ENCODE data around the gene GM2A. TPM values are rescaled to one million over a fixed set of nuclear protein-coding genes. Genes with fewer than 3 reads are reported as not detected.

The GM2A gene
- total RNA-seq, 1 experiment from 2014 or later, result 27.6 TPM

- POLR2A ChIA-PET, result interaction anchor here (0.6 to 1.6 kb wide), 7 partner anchors 12 to 192 kb away, joined by 3 to 17 read pairs (median 4); partner anchors contain the start of gene GM2A
- intact Hi-C loops (cut with micrococcal nuclease; ENCODE audit: unreplicated experiment), result no loop called here
- Mint-ChIP-seq H3K36me3 (ENCODE audit: insufficient read depth, unreplicated experiment) (no peaks in the 10 kb centered on the region), H3K4me1 (ENCODE audit: low read depth, unreplicated experiment) (no peaks in the 10 kb centered on the region), H3K9me3 (ENCODE audit: unreplicated experiment) (no peaks in the 10 kb centered on the region), H3K27me3 (ENCODE audit: insufficient read depth, unreplicated experiment) (no peaks in the 10 kb centered on the region), H3K27ac (ENCODE audit: unreplicated experiment) (peak within 1 kb of the TSS; percentile 52), H3K4me3 (ENCODE audit: unreplicated experiment) (peak within 1 kb of the TSS; percentile 84)
- Histone ChIP-seq H3K4me1 (peaks cover 10% of the 10 kb centered on the region), H3K36me3 (ENCODE audit: control insufficient read depth, insufficient read depth, low read length) (no peaks in the 10 kb centered on the region), H3K4me3 (ENCODE audit: low read depth, low read length) (peak within 1 kb of the TSS; percentile 62), H3K27me3 (replicated peaks; ENCODE audit: control insufficient read depth, insufficient read depth, low read length) (no peaks in the 10 kb centered on the region), H3K9me3 (no peaks in the 10 kb centered on the region)
- CTCF ChIA-PET, result interaction anchor here (0.6 to 1.8 kb wide), 7 partner anchors 9 to 124 kb away, joined by 3 to 9 read pairs (median 5); no protein-coding TSS in a partner anchor
- peak; percentile 83 to 85 for DNase-seq
- TF ChIP-seq CTCF (IDR thresholded peaks at IDR 0.05; ENCODE audit: insufficient read depth in 1 of 2, low read depth in 1 of 2, low read length in 1 of 2, severe bottlenecking in 1 of 2, unreplicated experiment in 1 of 2), result peak in 1 of 2 experiments; percentile 60
- TSS peak; percentile 25 for BruUV-seq (replicated peaks)
Observed at GRCh38 chr5:151223447-151224264, 29.3 kb upstream of the GM2A start, which contains the start of gene CCDC69. Gene CCDC69 (minus strand): TSS chr5:151224092. CDS start chr5:151223970, 122 bp downstream.

GRCh38 chr5:151224372-151224771 is 28.6 kb upstream of the GM2A start:
- H3K9me3 Mint-ChIP-seq (ENCODE audit: unreplicated experiment), result no peaks in the 10 kb centered on the region
- no peak for TF ChIP-seq CTCF (IDR thresholded peaks at IDR 0.05; ENCODE audit: insufficient read depth in 1 of 2, low read depth in 1 of 2, low read length in 1 of 2, severe bottlenecking in 1 of 2, unreplicated experiment in 1 of 2)
- ChIA-PET CTCF (interaction anchor here (0.6 to 1.8 kb wide), 7 partner anchors 10 to 125 kb away, joined by 3 to 9 read pairs (median 5); no protein-coding TSS in a partner anchor), POLR2A (interaction anchor here (0.6 to 1.6 kb wide), 6 partner anchors 12 to 191 kb away, joined by 3 to 17 read pairs (median 4); partner anchors contain the start of gene GM2A)
- H3K36me3 Mint-ChIP-seq (ENCODE audit: insufficient read depth, unreplicated experiment), result no peaks in the 10 kb centered on the region
- Histone ChIP-seq H3K36me3 (ENCODE audit: control insufficient read depth, insufficient read depth, low read length) (no peaks in the 10 kb centered on the region), H3K4me1 (peaks cover 10% of the 10 kb centered on the region), H3K9me3 (no peaks in the 10 kb centered on the region), H3K27me3 (replicated peaks; ENCODE audit: control insufficient read depth, insufficient read depth, low read length) (no peaks in the 10 kb centered on the region), H3K4me3 (ENCODE audit: low read depth, low read length) (peak overlapping the region; percentile 62)
- no peaks in the 10 kb centered on the region for H3K4me1 Mint-ChIP-seq (ENCODE audit: low read depth, unreplicated experiment)
- intact Hi-C loops (cut with micrococcal nuclease; ENCODE audit: unreplicated experiment), result no loop called here
- peak overlapping the region; percentile 84 for H3K4me3 Mint-ChIP-seq (ENCODE audit: unreplicated experiment)
- H3K27me3 Mint-ChIP-seq (ENCODE audit: insufficient read depth, unreplicated experiment), result no peaks in the 10 kb centered on the region
- H3K27ac Mint-ChIP-seq (ENCODE audit: unreplicated experiment), result no peak overlapping the region
- no peak for DNase-seq
- no TSS peak for BruUV-seq (replicated peaks)

GRCh38 chr5:151225071-151225470 is 27.9 kb upstream of the GM2A start:
- DNase-seq, result no peak
- Histone ChIP-seq H3K27me3 (replicated peaks; ENCODE audit: control insufficient read depth, insufficient read depth, low read length) (no peaks in the 10 kb centered on the region), H3K36me3 (ENCODE audit: control insufficient read depth, insufficient read depth, low read length) (no peaks in the 10 kb centered on the region), H3K4me1 (peaks cover 10% of the 10 kb centered on the region), H3K4me3 (ENCODE audit: low read depth, low read length) (no peak overlapping the region), H3K9me3 (no peaks in the 10 kb centered on the region)
- H3K27me3 Mint-ChIP-seq (ENCODE audit: insufficient read depth, unreplicated experiment), result no peaks in the 10 kb centered on the region
- intact Hi-C loops (cut with micrococcal nuclease; ENCODE audit: unreplicated experiment), result no loop called here
- H3K4me3 Mint-ChIP-seq (ENCODE audit: unreplicated experiment), result no peak overlapping the region
- H3K36me3 Mint-ChIP-seq (ENCODE audit: insufficient read depth, unreplicated experiment), result no peaks in the 10 kb centered on the region
- no peaks in the 10 kb centered on the region for H3K4me1 Mint-ChIP-seq (ENCODE audit: low read depth, unreplicated experiment)
- BruUV-seq (replicated peaks), result no TSS peak
- no peak for TF ChIP-seq CTCF (IDR thresholded peaks at IDR 0.05; ENCODE audit: insufficient read depth in 1 of 2, low read depth in 1 of 2, low read length in 1 of 2, severe bottlenecking in 1 of 2, unreplicated experiment in 1 of 2)
- POLR2A ChIA-PET, result no interaction called here
- CTCF ChIA-PET, result interaction anchor here (0.5 to 0.6 kb wide), 2 partner anchors 13 to 183 kb away, joined by 5 to 9 read pairs; no protein-coding TSS in a partner anchor
- no peaks in the 10 kb centered on the region for H3K9me3 Mint-ChIP-seq (ENCODE audit: unreplicated experiment)
- H3K27ac Mint-ChIP-seq (ENCODE audit: unreplicated experiment), result no peak overlapping the region
